HG03342 (cell line): ENCODE results near the gene CRMP1.
A peak's percentile ranks its signal among the peaks of the same experiment; 100 is the strongest.
"Not testable (repeated sequence)": the region's sequence is repeated elsewhere in the genome, so short reads cannot be mapped to it uniquely, and the experiment has no call there.

Experiments used
- ATAC-seq: cut with Tn5 transposase; IDR thresholded peaks from one replicate; pipeline ENCODE4 v1.9.1; 2021; ENCODE audit warnings: mild to moderate bottlenecking, moderate library complexity; ENCODE audit not compliant: unreplicated experiment

Gene CRMP1

GRCh38 chr4:5825321-5826041 is 67.4 kb downstream of the CRMP1 start:
- ATAC-seq, result no peak

GRCh38 chr4:5824635-5825034 is 68.3 kb downstream of the CRMP1 start:
- no peak for ATAC-seq

GRCh38 chr4:5824227-5824626 is 68.7 kb downstream of the CRMP1 start:
- no peak for ATAC-seq

GRCh38 chr4:5823542-5824211 is 69.2 kb downstream of the CRMP1 start:
- ATAC-seq, result no peak

- ATAC-seq, result no peak
These were observed 70.3 kb downstream of the CRMP1 start for GRCh38 chr4:5822619-5823018.

GRCh38 chr4:5821665-5822358 is 71.1 kb downstream of the CRMP1 start:
- no peak for ATAC-seq

- ATAC-seq, result no peak
These were observed 76.0 kb downstream of the CRMP1 start for GRCh38 chr4:5816851-5817375.

GRCh38 chr4:5816101-5816500 is 76.8 kb downstream of the CRMP1 start:
- ATAC-seq, result no peak

- ATAC-seq, result no peak
These were observed 77.2 kb downstream of the CRMP1 start for GRCh38 chr4:5815641-5816040.

- ATAC-seq, result no peak
These were observed 78.5 kb downstream of the CRMP1 start for GRCh38 chr4:5814421-5814820.

GRCh38 chr4:5813882-5814255 is 79.0 kb downstream of the CRMP1 start:
- ATAC-seq, result no peak

- peak; percentile 59 for ATAC-seq
These were observed 80.2 kb downstream of the CRMP1 start for GRCh38 chr4:5812506-5813229.

GRCh38 chr4:5812057-5812456 is 80.8 kb downstream of the CRMP1 start:
- ATAC-seq, result not testable (repeated sequence)

- ATAC-seq, result no peak
These were observed 82.0 kb downstream of the CRMP1 start for GRCh38 chr4:5810770-5811430.

GRCh38 chr4:5810151-5810550 is 82.7 kb downstream of the CRMP1 start:
- no peak for ATAC-seq

- no peak for ATAC-seq
These were observed 83.6 kb downstream of the CRMP1 start for GRCh38 chr4:5809216-5809776.

GRCh38 chr4:5808081-5808741 is 84.7 kb downstream of the CRMP1 start:
- ATAC-seq, result no peak

GRCh38 chr4:5805270-5805669 is 87.6 kb downstream of the CRMP1 start:
- ATAC-seq, result no peak

GRCh38 chr4:5804656-5805055 is 88.2 kb downstream of the CRMP1 start:
- ATAC-seq, result no peak

- ATAC-seq, result no peak
These were observed 90.3 kb downstream of the CRMP1 start for GRCh38 chr4:5802565-5802964.
